SK-N-SH treated with all-trans-retinoic acid at 6 μM for 48 hours (cell line): ENCODE results near the gene GNRHR.

Experiments
- ATAC-seq: fragments of 200-7000 bp; cut with Tn5 transposase; 3 replicates; pipeline ENCODE4 v1.9.1; 2020; ENCODE audit warnings: mild to moderate bottlenecking, moderate library complexity
- ARNTL ChIP-seq: fragments of 450-650 bp; formaldehyde crosslinking; IDR thresholded peaks from 2 replicates; pipeline ENCODE4 v1.5.0; 2020; ENCODE audit warnings: low read depth, mild to moderate bottlenecking, moderate library complexity, borderline replicate concordance
- BACH2 ChIP-seq: fragments of 250-450 bp; sonication (Bioruptor Pico); IDR thresholded peaks from 2 replicates; pipeline ENCODE4 v1.9.0; 2021; ENCODE audit warnings: mild to moderate bottlenecking, borderline replicate concordance
- CREB5 ChIP-seq: fragments of 250-450 bp; sonication (Bioruptor Pico); IDR thresholded peaks from 2 replicates; pipeline ENCODE4 v1.5.1; 2020; ENCODE audit warnings: low read depth, mild to moderate bottlenecking, moderate library complexity
- CSDC2 ChIP-seq: fragments of 250-450 bp; sonication (Bioruptor Pico); IDR thresholded peaks from 2 replicates; pipeline ENCODE4 v1.5.0; 2020; ENCODE audit warnings: mild to moderate bottlenecking, moderate library complexity
- GLIS3 ChIP-seq: fragments of 250-450 bp; sonication (Bioruptor Pico); IDR thresholded peaks from 2 replicates; pipeline ENCODE4 v1.5.0; 2020; ENCODE audit warnings: mild to moderate bottlenecking, moderate library complexity
- ISL1 ChIP-seq: fragments of 250-450 bp; sonication (Bioruptor Pico); IDR thresholded peaks from 2 replicates; pipeline ENCODE4 v2.1.2; 2022; ENCODE audit warnings: mild to moderate bottlenecking, moderate library complexity
- OSR1 ChIP-seq: fragments of 250-450 bp; sonication (Bioruptor Pico); IDR thresholded peaks from 2 replicates; pipeline ENCODE4 v1.8.0; 2022; ENCODE audit warnings: moderate library complexity, mild to moderate bottlenecking, inconsistent platforms
- PPARA ChIP-seq: fragments of 250-450 bp; sonication (Bioruptor Pico); IDR thresholded peaks from 2 replicates; pipeline ENCODE4 v1.5.0; 2020; ENCODE audit warnings: mild to moderate bottlenecking, borderline replicate concordance
- TCF4 ChIP-seq: fragments of 250-450 bp; sonication (Bioruptor Pico); IDR thresholded peaks from 2 replicates; pipeline ENCODE4 v1.8.0; 2021; ENCODE audit warnings: mild to moderate bottlenecking, moderate library complexity, borderline replicate concordance
- TOX ChIP-seq: fragments of 250-450 bp; sonication (Bioruptor Pico); IDR thresholded peaks from 2 replicates; pipeline ENCODE4 v1.8.0; 2021; ENCODE audit warnings: mild to moderate bottlenecking, moderate library complexity, borderline replicate concordance
- ZFP3 ChIP-seq: fragments of 250-450 bp; sonication (Bioruptor Pico); IDR thresholded peaks from 2 replicates; pipeline ENCODE4 v1.5.0; 2020; ENCODE audit warnings: mild to moderate bottlenecking, moderate library complexity
- ZFP30 ChIP-seq: fragments of 450-650 bp; formaldehyde crosslinking; IDR thresholded peaks from 2 replicates; pipeline ENCODE4 v1.5.0; 2022; ENCODE audit warnings: mild to moderate bottlenecking, moderate library complexity
- ZNF70 ChIP-seq: fragments of 450-650 bp; formaldehyde crosslinking; IDR thresholded peaks from 2 replicates; pipeline ENCODE4 v1.5.0; 2020; ENCODE audit warnings: mild to moderate bottlenecking, moderate library complexity
- ZNF8 ChIP-seq: fragments of 450-650 bp; formaldehyde crosslinking; IDR thresholded peaks from 2 replicates; pipeline ENCODE4 v1.5.0; 2020; ENCODE audit warnings: mild to moderate bottlenecking, moderate library complexity
- TF ChIP-seq, protein P1 (sequence below): fragments of 250-450 bp; sonication (Bioruptor Pico); IDR thresholded peaks from 2 replicates; pipeline ENCODE4 v1.5.0; 2020; ENCODE audit warnings: mild to moderate bottlenecking, moderate library complexity
- TF ChIP-seq, protein P2 (sequence below): fragments of 250-450 bp; sonication (Bioruptor Pico); IDR thresholded peaks from 2 replicates; pipeline ENCODE4 v1.5.1; 2021; ENCODE audit warnings: mild to moderate bottlenecking, moderate library complexity
- TF ChIP-seq, protein P3 (sequence below): fragments of 250-450 bp; sonication (Bioruptor Pico); IDR thresholded peaks from 2 replicates; pipeline ENCODE4 v1.8.0; 2020; ENCODE audit warnings: mild to moderate bottlenecking, moderate library complexity, borderline replicate concordance

Gene GNRHR

GRCh38 chr4:67721770-67722597 is 32.2 kb downstream of the GNRHR start (continued):
- TF ChIP-seq TCF4 (CRISPR knock-in tag) (peak; percentile 27; the same call in 1 of the 2 replicates), CSDC2 (CRISPR knock-in tag) (peak; percentile 99)

GRCh38 chr4:67721315-67721769 is 32.8 kb downstream of the GNRHR start:
- no peak for ATAC-seq
- TF ChIP-seq ISL1 (CRISPR knock-in tag) (no peak), TOX (CRISPR knock-in tag) (no peak), PPARA (CRISPR knock-in tag) (no peak), CREB5 (no peak), CSDC2 (CRISPR knock-in tag) (no peak), ARNTL (CRISPR knock-in tag) (no peak), ZNF8 (no peak), BACH2 (CRISPR knock-in tag) (no peak), ZNF70 (CRISPR knock-in tag) (no peak), ZFP30 (CRISPR knock-in tag) (no peak), ZFP3 (CRISPR knock-in tag) (no peak), GLIS3 (CRISPR knock-in tag) (no peak), OSR1 (CRISPR knock-in tag) (no peak)
- TF ChIP-seq, protein P1, sequence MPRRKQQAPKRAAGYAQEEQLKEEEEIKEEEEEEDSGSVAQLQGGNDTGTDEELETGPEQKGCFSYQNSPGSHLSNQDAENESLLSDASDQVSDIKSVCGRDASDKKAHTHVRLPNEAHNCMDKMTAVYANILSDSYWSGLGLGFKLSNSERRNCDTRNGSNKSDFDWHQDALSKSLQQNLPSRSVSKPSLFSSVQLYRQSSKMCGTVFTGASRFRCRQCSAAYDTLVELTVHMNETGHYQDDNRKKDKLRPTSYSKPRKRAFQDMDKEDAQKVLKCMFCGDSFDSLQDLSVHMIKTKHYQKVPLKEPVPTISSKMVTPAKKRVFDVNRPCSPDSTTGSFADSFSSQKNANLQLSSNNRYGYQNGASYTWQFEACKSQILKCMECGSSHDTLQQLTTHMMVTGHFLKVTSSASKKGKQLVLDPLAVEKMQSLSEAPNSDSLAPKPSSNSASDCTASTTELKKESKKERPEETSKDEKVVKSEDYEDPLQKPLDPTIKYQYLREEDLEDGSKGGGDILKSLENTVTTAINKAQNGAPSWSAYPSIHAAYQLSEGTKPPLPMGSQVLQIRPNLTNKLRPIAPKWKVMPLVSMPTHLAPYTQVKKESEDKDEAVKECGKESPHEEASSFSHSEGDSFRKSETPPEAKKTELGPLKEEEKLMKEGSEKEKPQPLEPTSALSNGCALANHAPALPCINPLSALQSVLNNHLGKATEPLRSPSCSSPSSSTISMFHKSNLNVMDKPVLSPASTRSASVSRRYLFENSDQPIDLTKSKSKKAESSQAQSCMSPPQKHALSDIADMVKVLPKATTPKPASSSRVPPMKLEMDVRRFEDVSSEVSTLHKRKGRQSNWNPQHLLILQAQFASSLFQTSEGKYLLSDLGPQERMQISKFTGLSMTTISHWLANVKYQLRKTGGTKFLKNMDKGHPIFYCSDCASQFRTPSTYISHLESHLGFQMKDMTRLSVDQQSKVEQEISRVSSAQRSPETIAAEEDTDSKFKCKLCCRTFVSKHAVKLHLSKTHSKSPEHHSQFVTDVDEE (CRISPR knock-in tag): no peak
- TF ChIP-seq, protein P2, sequence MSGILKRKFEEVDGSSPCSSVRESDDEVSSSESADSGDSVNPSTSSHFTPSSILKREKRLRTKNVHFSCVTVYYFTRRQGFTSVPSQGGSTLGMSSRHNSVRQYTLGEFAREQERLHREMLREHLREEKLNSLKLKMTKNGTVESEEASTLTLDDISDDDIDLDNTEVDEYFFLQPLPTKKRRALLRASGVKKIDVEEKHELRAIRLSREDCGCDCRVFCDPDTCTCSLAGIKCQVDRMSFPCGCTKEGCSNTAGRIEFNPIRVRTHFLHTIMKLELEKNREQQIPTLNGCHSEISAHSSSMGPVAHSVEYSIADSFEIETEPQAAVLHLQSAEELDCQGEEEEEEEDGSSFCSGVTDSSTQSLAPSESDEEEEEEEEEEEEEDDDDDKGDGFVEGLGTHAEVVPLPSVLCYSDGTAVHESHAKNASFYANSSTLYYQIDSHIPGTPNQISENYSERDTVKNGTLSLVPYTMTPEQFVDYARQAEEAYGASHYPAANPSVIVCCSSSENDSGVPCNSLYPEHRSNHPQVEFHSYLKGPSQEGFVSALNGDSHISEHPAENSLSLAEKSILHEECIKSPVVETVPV (CRISPR knock-in tag): no peak
- TF ChIP-seq, protein P3, sequence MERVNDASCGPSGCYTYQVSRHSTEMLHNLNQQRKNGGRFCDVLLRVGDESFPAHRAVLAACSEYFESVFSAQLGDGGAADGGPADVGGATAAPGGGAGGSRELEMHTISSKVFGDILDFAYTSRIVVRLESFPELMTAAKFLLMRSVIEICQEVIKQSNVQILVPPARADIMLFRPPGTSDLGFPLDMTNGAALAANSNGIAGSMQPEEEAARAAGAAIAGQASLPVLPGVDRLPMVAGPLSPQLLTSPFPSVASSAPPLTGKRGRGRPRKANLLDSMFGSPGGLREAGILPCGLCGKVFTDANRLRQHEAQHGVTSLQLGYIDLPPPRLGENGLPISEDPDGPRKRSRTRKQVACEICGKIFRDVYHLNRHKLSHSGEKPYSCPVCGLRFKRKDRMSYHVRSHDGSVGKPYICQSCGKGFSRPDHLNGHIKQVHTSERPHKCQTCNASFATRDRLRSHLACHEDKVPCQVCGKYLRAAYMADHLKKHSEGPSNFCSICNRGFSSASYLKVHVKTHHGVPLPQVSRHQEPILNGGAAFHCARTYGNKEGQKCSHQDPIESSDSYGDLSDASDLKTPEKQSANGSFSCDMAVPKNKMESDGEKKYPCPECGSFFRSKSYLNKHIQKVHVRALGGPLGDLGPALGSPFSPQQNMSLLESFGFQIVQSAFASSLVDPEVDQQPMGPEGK (CRISPR knock-in tag): no peak

- ATAC-seq: no peak
- TF ChIP-seq ZFP30 (CRISPR knock-in tag) (no peak), OSR1 (CRISPR knock-in tag) (no peak)
- TF ChIP-seq, protein P3 (CRISPR knock-in tag): no peak
Measured at GRCh38 chr4:67719953-67720617, 34.1 kb downstream of the GNRHR start.
